DOHH2 (cell line): ENCODE results near the gene NF1.
A peak's percentile ranks its signal among the peaks of the same experiment; 100 is the strongest.

Experiments
- H3F3A ChIP-seq: fragments of 200-600 bp; sonication (generic), shearing (Covaris generic); 2 replicates; pipeline ENCODE4 v1.6.0; 2016; ENCODE audit warnings: antibody characterized with exemption, mild to moderate bottlenecking; ENCODE audit not compliant: control insufficient read depth, insufficient read depth
- H3K27ac ChIP-seq: fragments of 200-600 bp; sonication (generic); 2 replicates; pipeline ENCODE4 v1.5.1; 2014; ENCODE audit warnings: low read depth, mild to moderate bottlenecking, low read length, moderate library complexity
- H3K27me3 ChIP-seq: fragments of 200-600 bp; sonication (generic); 2 replicates; pipeline ENCODE4 v1.6.1; 2014; ENCODE audit warnings: mild to moderate bottlenecking, low read length, mixed read lengths; ENCODE audit not compliant: control insufficient read depth
- H3K36me3 ChIP-seq: fragments of 200-600 bp; sonication (generic); 2 replicates; pipeline ENCODE4 v1.6.1; 2014; ENCODE audit warnings: mild to moderate bottlenecking, low read length, moderate library complexity, mixed read lengths; ENCODE audit not compliant: control insufficient read depth
- H3K4me1 ChIP-seq: fragments of 200-600 bp; sonication (generic); 2 replicates; pipeline ENCODE4 v1.6.1; 2014; ENCODE audit warnings: mild to moderate bottlenecking, low read length, mixed read lengths; ENCODE audit not compliant: control insufficient read depth
- H3K4me2 ChIP-seq: fragments of 200-600 bp; sonication (generic); 2 replicates; pipeline ENCODE4 v1.6.0; 2014; ENCODE audit warnings: mild to moderate bottlenecking, low read length, moderate library complexity
- H3K4me3 ChIP-seq: fragments of 200-600 bp; sonication (generic); 2 replicates; pipeline ENCODE4 v1.5.1; 2014; ENCODE audit warnings: mild to moderate bottlenecking, low read length, mixed read lengths
- H3K79me2 ChIP-seq: fragments of 200-600 bp; sonication (generic); 2 replicates; pipeline ENCODE4 v1.6.1; 2014; ENCODE audit warnings: mild to moderate bottlenecking, low read length, mixed read lengths; ENCODE audit not compliant: control insufficient read depth
- H3K9me2 ChIP-seq: fragments of 200-600 bp; sonication (generic); replicated peaks from 2 replicates; pipeline ENCODE4 v1.6.1; 2014; ENCODE audit warnings: mild to moderate bottlenecking, low read length, mixed read lengths; ENCODE audit not compliant: control insufficient read depth
- H3K9me3 ChIP-seq: fragments of 200-600 bp; sonication (generic); 2 replicates; pipeline ENCODE4 v1.6.1; 2014; ENCODE audit warnings: antibody characterized with exemption, low read length, mixed read lengths; ENCODE audit not compliant: control insufficient read depth, insufficient read depth
- H4K20me1 ChIP-seq: fragments of 200-600 bp; sonication (generic); 2 replicates; pipeline ENCODE4 v1.6.0; 2014; ENCODE audit warnings: low read depth, mild to moderate bottlenecking, antibody characterized with exemption, low read length, moderate library complexity; ENCODE audit not compliant: control insufficient read depth, insufficient read depth
- CTCF ChIP-seq: fragments of 200-600 bp; sonication (generic); IDR thresholded peaks from one replicate; pipeline ENCODE4 v1.5.1; 2014; ENCODE audit warnings: antibody characterized with exemption, mild to moderate bottlenecking, low read depth, low read length; ENCODE audit not compliant: poor library complexity, severe bottlenecking
- EZH2phosphoT487 ChIP-seq: fragments of 200-600 bp; sonication (generic); IDR thresholded peaks from 2 replicates; pipeline ENCODE4 v1.6.1; 2017; ENCODE audit warnings: borderline replicate concordance, mild to moderate bottlenecking, antibody characterized with exemption, low read length, moderate library complexity, mixed read lengths

NF1 gene

GRCh38 chr17:31096106-31096436 is 1.3 kb downstream of the NF1 start:
- peak overlapping the region; percentile 60; the same call in 1 of the 2 replicates for H3K27ac ChIP-seq
- TF ChIP-seq EZH2phosphoT487 (no peak), CTCF (no peak)

GRCh38 chr17:31099016-31099415 is 4.2 kb downstream of the NF1 start:
- peaks cover 24% of the 10 kb centered on the region for H3K4me1 ChIP-seq
- TF ChIP-seq CTCF (no peak), EZH2phosphoT487 (no peak)
- peaks cover 13% of the 10 kb centered on the region for H3K36me3 ChIP-seq
- H4K20me1 ChIP-seq, result peaks cover 16% of the 10 kb centered on the region; the same call in 1 of the 2 replicates
- no peaks in the 10 kb centered on the region for H3K9me3 ChIP-seq
- peaks cover 90% of the 10 kb centered on the region for H3K79me2 ChIP-seq
- H3K27me3 ChIP-seq, result no peaks in the 10 kb centered on the region
- H3K9me2 ChIP-seq, result no peaks in the 10 kb centered on the region
- H3K4me3 ChIP-seq, result no peak overlapping the region
- no peaks in the 10 kb centered on the region; the same call in 1 of the 2 replicates for H3F3A ChIP-seq
- H3K4me2 ChIP-seq, result no peak overlapping the region
- H3K27ac ChIP-seq, result no peak overlapping the region

More at GRCh38 chr17:31096106-31096436, 1.3 kb downstream of the NF1 start:
- Histone ChIP-seq H3K27me3 (no peaks in the 10 kb centered on the region), H3K4me2 (peak overlapping the region; percentile 98), H3K79me2 (peaks cover 61% of the 10 kb centered on the region), H3K36me3 (peaks cover 11% of the 10 kb centered on the region), H3K9me2 (no peaks in the 10 kb centered on the region), H3K4me3 (peak overlapping the region; percentile 96), H3F3A (no peaks in the 10 kb centered on the region; the same call in 1 of the 2 replicates), H3K4me1 (peaks cover 27% of the 10 kb centered on the region), H4K20me1 (peaks cover 12% of the 10 kb centered on the region; the same call in 1 of the 2 replicates), H3K9me3 (no peaks in the 10 kb centered on the region)

- no peaks in the 10 kb centered on the region for H3K9me3 ChIP-seq
- no peak overlapping the region for H3K4me2 ChIP-seq
- peaks cover 96% of the 10 kb centered on the region for H3K79me2 ChIP-seq
- H3K9me2 ChIP-seq, result no peaks in the 10 kb centered on the region
- H3F3A ChIP-seq, result no peaks in the 10 kb centered on the region; the same call in 1 of the 2 replicates
- peaks cover 10% of the 10 kb centered on the region for H3K36me3 ChIP-seq
- peaks cover 13% of the 10 kb centered on the region; the same call in 1 of the 2 replicates for H4K20me1 ChIP-seq
- no peak overlapping the region for H3K4me3 ChIP-seq
- H3K27me3 ChIP-seq, result no peaks in the 10 kb centered on the region
- no peak overlapping the region for H3K27ac ChIP-seq
- H3K4me1 ChIP-seq, result peaks cover 15% of the 10 kb centered on the region
- no peak for TF ChIP-seq CTCF
- no peak for TF ChIP-seq EZH2phosphoT487
Measured at GRCh38 chr17:31100840-31101459, 6.2 kb downstream of the NF1 start.
